ENCODE measurements around the gene PLEKHA3.

DNA sequence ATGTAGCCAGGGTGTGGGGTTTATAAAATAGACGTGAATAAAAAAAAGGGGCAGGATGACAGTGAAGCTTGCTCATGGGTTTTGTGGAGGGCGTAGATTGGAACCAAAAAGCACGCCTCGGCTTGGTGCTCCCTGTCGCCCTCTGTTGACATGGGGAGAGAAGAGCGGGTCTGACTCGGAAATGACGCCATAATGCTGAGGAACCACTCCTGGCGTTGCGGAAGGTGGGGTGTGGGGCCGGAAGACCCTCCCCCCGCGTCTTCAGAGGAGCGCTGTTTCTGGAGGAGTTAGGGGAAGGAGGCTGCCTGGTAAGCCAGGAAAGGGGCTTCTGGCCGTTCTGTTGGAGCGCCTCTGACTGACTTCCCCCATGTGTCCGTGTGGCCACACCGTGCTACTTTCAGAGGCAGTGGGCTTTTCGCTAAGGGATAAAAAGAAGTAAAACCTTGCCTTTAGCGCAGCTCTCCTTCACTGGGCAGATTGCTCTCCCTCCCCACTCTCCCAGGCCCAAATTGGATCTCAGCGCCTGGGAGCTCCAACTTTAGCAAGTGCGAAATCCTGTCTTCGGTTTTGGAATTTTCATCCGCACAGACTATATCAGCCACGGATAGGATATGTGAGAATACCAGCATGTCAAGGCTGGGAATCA lies 42.8 kb downstream of the PLEKHA3 start:
- TF ChIP-seq, protein P1, sequence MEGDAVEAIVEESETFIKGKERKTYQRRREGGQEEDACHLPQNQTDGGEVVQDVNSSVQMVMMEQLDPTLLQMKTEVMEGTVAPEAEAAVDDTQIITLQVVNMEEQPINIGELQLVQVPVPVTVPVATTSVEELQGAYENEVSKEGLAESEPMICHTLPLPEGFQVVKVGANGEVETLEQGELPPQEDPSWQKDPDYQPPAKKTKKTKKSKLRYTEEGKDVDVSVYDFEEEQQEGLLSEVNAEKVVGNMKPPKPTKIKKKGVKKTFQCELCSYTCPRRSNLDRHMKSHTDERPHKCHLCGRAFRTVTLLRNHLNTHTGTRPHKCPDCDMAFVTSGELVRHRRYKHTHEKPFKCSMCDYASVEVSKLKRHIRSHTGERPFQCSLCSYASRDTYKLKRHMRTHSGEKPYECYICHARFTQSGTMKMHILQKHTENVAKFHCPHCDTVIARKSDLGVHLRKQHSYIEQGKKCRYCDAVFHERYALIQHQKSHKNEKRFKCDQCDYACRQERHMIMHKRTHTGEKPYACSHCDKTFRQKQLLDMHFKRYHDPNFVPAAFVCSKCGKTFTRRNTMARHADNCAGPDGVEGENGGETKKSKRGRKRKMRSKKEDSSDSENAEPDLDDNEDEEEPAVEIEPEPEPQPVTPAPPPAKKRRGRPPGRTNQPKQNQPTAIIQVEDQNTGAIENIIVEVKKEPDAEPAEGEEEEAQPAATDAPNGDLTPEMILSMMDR (IDR thresholded peaks at IDR 0.05; ENCODE audit: low read length): peak; percentile 94
- no peak for TF ChIP-seq EZH2 (IDR thresholded peaks at IDR 0.05; ENCODE audit: borderline replicate concordance, low read length)

All from OCI-LY1 (cell line).